C4-2B (cell line): ENCODE data around the gene TMTC1.

Experiments used
- CTCF ChIP-seq: fragments of 450-650 bp; conservative IDR thresholded peaks from 2 replicates; pipeline ENCODE4 v1.5.1; 2017; ENCODE audit warnings: mild to moderate bottlenecking
- ZFX ChIP-seq: fragments of 450-650 bp; IDR thresholded peaks from 2 replicates; pipeline ENCODE4 v1.6.1; 2017

GRCh38 chr12:29656762-29657538 is 126.8 kb downstream of the TMTC1 start:
- TF ChIP-seq CTCF (no peak), ZFX (no peak)
